MCF 10A (cell line): ENCODE data around the gene HLA-DQB1. TPM values are rescaled to one million over a fixed set of nuclear protein-coding genes. Genes with fewer than 3 reads are reported as not detected.

Source experiments
- BruUV-seq: library from RNA; stranded (reverse); fragments of 400-500 nt; replicated peaks from 2 replicates; lab custom pipeline; 2021; lab: Mats Ljungman, UMichigan
- CTCF ChIA-PET: fragments of 300-600 bp; sonication (Branson Sonifier 250); formaldehyde crosslinking; extraction: SDS; loops from one replicate; lab custom pipeline; 2021; ENCODE audit warnings: antibody characterized with exemption, inconsistent platforms; lab: Yijun Ruan, JAX
- POLR2A ChIA-PET: fragments of 300-600, 350-650 bp; sonication (Branson Sonifier 250); formaldehyde crosslinking; extraction: SDS; loops from one replicate; lab custom pipeline; 2020; ENCODE audit warnings: antibody characterized with exemption, inconsistent platforms; lab: Yijun Ruan, JAX
- DNase-seq: peaks from one replicate; pipeline ENCODE4 v3.0.0-alpha.2; 2018; ENCODE audit not compliant: unreplicated experiment
- H3K27ac Mint-ChIP-seq: one replicate; pipeline ENCODE4 v1.8.0; 2022; ENCODE audit warnings: mild to moderate bottlenecking, low read depth, mixed read lengths; ENCODE audit not compliant: unreplicated experiment
- H3K27me3 Mint-ChIP-seq: one replicate; pipeline ENCODE4 v1.8.0; 2022; ENCODE audit warnings: mixed read lengths; ENCODE audit not compliant: insufficient read depth, unreplicated experiment
- H3K36me3 Mint-ChIP-seq: one replicate; pipeline ENCODE4 v1.8.0; 2022; ENCODE audit warnings: mild to moderate bottlenecking, moderate library complexity, mixed read lengths; ENCODE audit not compliant: insufficient read depth, unreplicated experiment
- H3K4me1 Mint-ChIP-seq: one replicate; pipeline ENCODE4 v1.8.0; 2022; ENCODE audit warnings: mixed read lengths; ENCODE audit not compliant: insufficient read depth, unreplicated experiment
- H3K4me3 Mint-ChIP-seq: one replicate; pipeline ENCODE4 v1.8.0; 2022; ENCODE audit warnings: mild to moderate bottlenecking, moderate library complexity, mixed read lengths; ENCODE audit not compliant: unreplicated experiment
- H3K9me3 Mint-ChIP-seq: one replicate; pipeline ENCODE4 v1.8.0; 2022; ENCODE audit warnings: mixed read lengths; ENCODE audit not compliant: unreplicated experiment
- CTCF ChIP-seq: fragments of 200-600 bp; IDR thresholded peaks from one replicate; pipeline ENCODE4 v1.8.0; 2022; ENCODE audit warnings: antibody characterized with exemption, mild to moderate bottlenecking; ENCODE audit not compliant: unreplicated experiment
- intact Hi-C: fragments of 100-400 bp; cut with micrococcal nuclease; formaldehyde crosslinking; loops from 2 replicates; pipeline ENCODE4 v1.14.1; 2022
- total RNA-seq: library from RNA; stranded (reverse); gene quantifications from 2 replicates; pipeline ENCODE4 v1.2.3, GENCODE V29; 2022

HLA-DQB1 gene
- total RNA-seq, 1 experiment from 2014 or later = not detected

DNA sequence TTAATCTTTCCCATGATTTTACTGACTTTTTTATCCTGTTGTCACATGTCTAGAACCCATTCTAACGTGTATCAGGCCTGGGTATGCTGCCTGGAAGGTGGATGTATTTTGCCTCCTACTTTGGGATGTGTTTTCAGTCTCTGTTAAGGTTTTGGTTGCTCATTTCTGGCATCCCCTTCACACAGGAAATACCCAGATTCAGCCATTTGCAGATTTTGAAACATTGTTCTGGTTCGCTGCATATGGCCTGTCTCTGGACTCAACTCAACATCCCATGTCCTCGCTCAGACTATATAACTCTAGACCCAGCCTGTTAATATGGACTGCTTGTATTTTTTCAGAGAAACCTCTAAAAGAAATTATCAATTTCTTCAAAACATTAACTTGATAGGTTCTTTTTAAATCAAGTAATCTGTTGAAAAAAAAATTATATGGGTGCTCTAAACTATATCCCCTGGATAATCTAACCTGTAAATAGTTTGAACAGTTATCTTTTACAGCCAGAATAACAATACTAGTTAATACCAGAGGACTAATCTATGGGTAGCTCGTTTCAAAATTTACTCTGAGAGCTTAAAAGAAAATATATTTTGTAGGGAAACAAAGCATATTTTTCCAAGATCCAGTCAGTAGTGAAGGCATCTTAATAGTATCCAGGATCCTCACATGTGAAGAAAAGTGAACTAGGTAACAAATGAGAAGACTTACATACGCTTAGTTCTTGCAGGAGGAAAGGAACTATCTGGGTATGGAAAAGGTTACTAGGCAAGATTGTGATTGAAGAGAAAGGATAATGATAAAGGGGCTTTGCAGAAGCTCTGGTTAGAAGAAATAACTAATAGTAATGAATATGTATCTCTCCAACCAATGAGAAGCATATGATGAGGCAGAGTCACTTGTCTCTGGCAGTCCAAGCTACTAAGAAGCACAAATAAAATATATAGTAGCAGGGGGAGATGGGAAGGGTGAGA, 23.4 kb upstream of the HLA-DQB1 start:
- Mint-ChIP-seq H3K27ac (no peak overlapping the region), H3K27me3 (peaks cover 79% of the 10 kb centered on the region), H3K4me3 (no peak overlapping the region), H3K9me3 (no peaks in the 10 kb centered on the region), H3K4me1 (no peaks in the 10 kb centered on the region), H3K36me3 (peaks cover 6% of the 10 kb centered on the region)
- no peak for DNase-seq
- intact Hi-C loops = loop anchor here (10.0 kb wide), 1 partner anchor 65 kb away; no protein-coding TSS in a partner anchor
- TF ChIP-seq CTCF = no peak
- ChIA-PET POLR2A (no interaction called here), CTCF (interaction anchor here (0.6 kb wide), 1 partner anchor 276 kb away, joined by 3 read pairs; no protein-coding TSS in a partner anchor)
- no TSS peak for BruUV-seq

GRCh38 chr6:32685603-32686002, 19.1 kb upstream of the HLA-DQB1 start:
- BruUV-seq = no TSS peak
- DNase-seq = no peak
- ChIA-PET POLR2A (no interaction called here), CTCF (no interaction called here)
- H3K36me3 Mint-ChIP-seq = peaks cover 6% of the 10 kb centered on the region
- intact Hi-C loops = loop anchor here (10.0 kb wide), 1 partner anchor 61 kb away; no protein-coding TSS in a partner anchor
- TF ChIP-seq CTCF = no peak
- H3K4me3 Mint-ChIP-seq = no peak overlapping the region
- H3K27me3 Mint-ChIP-seq = peaks cover 90% of the 10 kb centered on the region
- no peak overlapping the region for H3K27ac Mint-ChIP-seq
- H3K9me3 Mint-ChIP-seq = no peaks in the 10 kb centered on the region
- no peaks in the 10 kb centered on the region for H3K4me1 Mint-ChIP-seq

DNA sequence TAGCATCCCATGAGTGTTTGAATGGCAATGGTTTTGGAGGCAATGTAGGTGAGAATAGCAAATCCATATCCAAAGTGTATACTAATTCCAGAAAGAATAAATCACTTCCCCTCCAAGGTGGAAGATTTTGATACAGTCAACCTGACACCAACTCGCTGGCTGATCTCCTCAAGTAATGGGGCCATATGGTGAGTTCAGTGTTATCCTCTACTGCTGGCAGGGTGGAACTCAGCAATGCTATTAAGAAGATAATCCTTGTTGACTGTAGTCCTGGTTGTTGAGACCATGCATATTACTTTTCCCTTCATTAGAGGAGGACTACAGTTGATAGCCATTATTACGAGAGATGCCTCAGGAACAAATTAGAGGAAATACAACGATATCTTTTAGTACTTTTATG, 17.8 kb upstream of the HLA-DQB1 start:
- no peak for TF ChIP-seq CTCF
- Mint-ChIP-seq H3K4me1 (no peaks in the 10 kb centered on the region), H3K4me3 (no peak overlapping the region), H3K36me3 (peaks cover 6% of the 10 kb centered on the region), H3K27ac (no peak overlapping the region), H3K27me3 (peaks cover 86% of the 10 kb centered on the region), H3K9me3 (no peaks in the 10 kb centered on the region)
- no TSS peak for BruUV-seq
- ChIA-PET POLR2A (no interaction called here), CTCF (no interaction called here)
- intact Hi-C loops = loop anchor here (10.0 kb wide), 1 partner anchor 59 kb away; no protein-coding TSS in a partner anchor
- DNase-seq = no peak

DNA sequence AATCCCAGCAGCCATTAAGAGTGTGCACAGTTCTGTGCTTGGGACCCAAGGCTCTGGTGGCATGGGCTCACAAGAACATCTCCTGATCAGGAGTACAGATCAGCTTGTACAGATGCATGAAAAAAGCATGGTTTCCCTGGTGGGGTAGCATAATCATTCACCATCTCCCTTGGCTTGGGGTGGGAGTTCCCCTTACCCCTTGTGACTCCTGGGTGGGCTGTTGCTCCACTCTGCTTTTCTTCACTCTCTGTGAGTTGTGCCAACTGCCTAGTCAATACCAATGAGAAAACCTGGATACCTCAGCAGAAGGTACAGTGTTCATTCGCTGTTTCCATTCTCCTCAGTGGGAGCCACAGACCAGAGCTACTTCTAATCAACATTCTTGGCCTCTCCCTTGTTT, 13.6 kb upstream of the HLA-DQB1 start:
- CTCF ChIA-PET = no interaction called here

More for the DNA sequence above, 13.6 kb upstream of the HLA-DQB1 start:
- Mint-ChIP-seq H3K4me1 (no peaks in the 10 kb centered on the region), H3K36me3 (no peaks in the 10 kb centered on the region), H3K9me3 (no peaks in the 10 kb centered on the region), H3K4me3 (no peak overlapping the region), H3K27me3 (peaks cover 86% of the 10 kb centered on the region), H3K27ac (no peak overlapping the region)
- POLR2A ChIA-PET = no interaction called here
- DNase-seq = no peak
- no TSS peak for BruUV-seq
- intact Hi-C loops = loop anchor here (10.0 kb wide), 1 partner anchor 55 kb away; no protein-coding TSS in a partner anchor
- no peak for TF ChIP-seq CTCF
